A172 (cell line): Measurements from ENCODE around the gene TRIM7. TPM values are rescaled to one million over a fixed set of nuclear protein-coding genes. Genes with fewer than 3 reads are reported as not detected.
"Not testable (repeated sequence)": the region's sequence is repeated elsewhere in the genome, so short reads cannot be mapped to it uniquely, and the experiment has no call there.

Experiments
- DNase-seq: peaks from one replicate; pipeline ENCODE4 v3.0.0-alpha.2; 2015; ENCODE audit warnings: low spot score
- total RNA-seq: library from RNA; depleted of rRNA; stranded (reverse); fragments of >200 nt; shearing (Covaris generic); gene quantifications from 2 replicates; pipeline ENCODE4 v1.2.3, GENCODE V29; 2014

Gene TRIM7
- total RNA-seq, 1 experiment from 2014 or later: 19.0 TPM

GRCh38 chr5:181212934-181213333, 7.9 kb upstream of the TRIM7 start:
- no peak for DNase-seq

- no peak for DNase-seq
Measured at GRCh38 chr5:181212080-181212479, 7.1 kb upstream of the TRIM7 start.

GRCh38 chr5:181211208-181211607, 6.2 kb upstream of the TRIM7 start:
- DNase-seq: no peak

GRCh38 chr5:181210698-181211097, 5.7 kb upstream of the TRIM7 start:
- not testable (repeated sequence) for DNase-seq

- DNase-seq: not testable (repeated sequence)
Measured at GRCh38 chr5:181210148-181210547, 5.2 kb upstream of the TRIM7 start.

GRCh38 chr5:181209006-181209405, 4.0 kb upstream of the TRIM7 start:
- DNase-seq: not testable (repeated sequence)

GRCh38 chr5:181207960-181208253, 2.9 kb upstream of the TRIM7 start:
- DNase-seq: no peak

- DNase-seq: peak; percentile 95
Measured at GRCh38 chr5:181207214-181207959, 2.4 kb upstream of the TRIM7 start.

- no peak for DNase-seq
Measured at GRCh38 chr5:181205761-181206649, 1.0 kb upstream of the TRIM7 start.

GRCh38 chr5:181204113-181204825, 727 bp downstream of the TRIM7 start:
- no peak for DNase-seq

- DNase-seq: no peak
Measured at GRCh38 chr5:181203777-181204112, 1.3 kb downstream of the TRIM7 start.

GRCh38 chr5:181203093-181203711, 1.8 kb downstream of the TRIM7 start:
- no peak for DNase-seq

GRCh38 chr5:181200816-181201215, 4.2 kb downstream of the TRIM7 start:
- DNase-seq: no peak

GRCh38 chr5:181199881-181200638, 4.9 kb downstream of the TRIM7 start:
- DNase-seq: no peak

- no peak for DNase-seq
Measured at GRCh38 chr5:181198905-181199519, 6.0 kb downstream of the TRIM7 start.

GRCh38 chr5:181198106-181198685, 6.8 kb downstream of the TRIM7 start:
- DNase-seq: no peak

GRCh38 chr5:181197326-181197951, 7.6 kb downstream of the TRIM7 start:
- no peak for DNase-seq

GRCh38 chr5:181195249-181195761, 9.7 kb downstream of the TRIM7 start:
- no peak for DNase-seq

- DNase-seq: no peak
Measured at GRCh38 chr5:181194489-181195248, 10.3 kb downstream of the TRIM7 start.
